Head of caudate nucleus (tissue), 42 donors: ENCODE measurements around the gene MAN1A1.

Source experiments
- DNase-seq, 42 donors: peaks; one replicate each; pipeline versions ENCODE4 v3.0.0 to v3.0.0-alpha.2; 2020 to 2021; ENCODE audit warnings: mixed read lengths in 7 of 42
- intact Hi-C: fragments of 100-400 bp; cut with DNase I; formaldehyde crosslinking; loops from one replicate; pipeline ENCODE4 v1.15.0; 2022

The MAN1A1 gene

DNA sequence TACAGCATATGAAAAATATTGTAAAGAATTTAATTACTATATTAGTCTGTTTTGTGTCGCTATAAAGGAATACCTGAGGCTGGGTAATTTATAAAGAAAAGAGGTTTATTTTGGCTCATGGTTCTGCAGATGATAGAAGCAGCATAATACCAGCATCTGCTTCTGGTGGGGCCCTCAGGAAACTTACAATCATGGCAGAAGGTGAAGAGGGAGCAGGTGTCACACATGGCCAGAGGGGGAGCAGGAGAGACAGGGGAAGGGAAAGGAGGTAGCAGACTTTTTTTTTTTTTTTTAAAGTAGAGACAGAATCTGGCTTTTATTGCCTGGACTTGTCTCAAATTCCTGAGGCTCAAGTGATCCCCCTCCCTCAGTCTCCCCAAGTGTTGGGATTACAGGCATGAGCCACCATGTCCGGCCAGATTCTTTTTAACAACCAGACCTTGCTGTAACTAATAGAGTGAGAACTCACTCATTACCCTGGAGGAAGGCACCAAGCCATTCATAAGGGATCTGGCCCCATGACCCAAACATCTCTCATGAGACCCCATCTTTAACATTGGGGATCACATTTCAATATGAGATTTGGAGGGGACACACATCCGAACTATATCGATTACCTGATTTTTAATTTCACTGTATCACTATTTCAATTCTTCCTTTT, 64.6 kb downstream of the MAN1A1 start:
- DNase-seq, result no peak
- intact Hi-C loops, result no loop called here

DNA sequence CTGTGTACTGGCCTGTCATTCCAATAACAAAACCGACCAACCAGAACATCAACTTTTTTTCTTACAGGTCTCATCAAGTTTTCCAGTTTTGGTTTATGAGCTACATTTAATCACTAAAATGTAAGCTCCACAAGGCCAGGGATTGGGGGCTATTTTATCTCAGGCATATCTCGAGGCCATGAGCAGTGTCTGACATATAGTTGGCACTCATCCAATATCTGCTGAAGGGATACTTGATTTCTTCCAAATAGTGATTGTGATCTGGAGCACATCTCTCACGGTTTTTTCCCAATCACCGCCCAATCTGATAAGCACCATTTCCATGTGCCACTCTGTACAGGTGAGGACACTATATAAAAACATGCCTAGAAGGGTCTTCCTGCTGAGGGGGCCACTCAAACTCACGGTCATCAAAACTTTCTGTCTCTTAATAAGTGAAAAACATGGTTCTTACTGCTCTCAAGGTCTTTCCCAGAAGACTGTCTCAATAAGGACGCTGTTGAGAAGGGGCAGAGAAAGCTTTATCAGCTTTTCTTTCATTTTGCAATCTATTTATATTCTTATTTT, 65.5 kb downstream of the MAN1A1 start:
- intact Hi-C loops, result no loop called here
- no peak for DNase-seq

DNA sequence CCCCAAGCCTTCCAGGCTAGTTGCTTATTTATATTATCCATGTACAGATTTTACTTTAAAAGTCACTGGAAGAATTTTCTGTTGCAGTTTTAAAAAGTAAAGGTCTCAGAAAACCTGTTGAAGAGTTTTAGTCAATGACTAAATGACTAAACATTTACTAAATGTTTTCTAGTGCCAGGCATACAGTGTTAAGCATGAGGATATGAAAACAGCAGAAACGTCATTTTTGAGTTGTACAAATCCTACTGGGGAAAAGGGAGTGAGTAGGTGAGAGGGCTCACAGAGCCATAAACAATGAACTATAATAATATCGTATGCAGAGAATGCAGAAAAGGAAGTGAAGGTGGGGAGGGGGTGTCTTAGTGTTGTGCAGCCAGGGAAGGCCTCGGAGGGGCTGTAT, 66.3 kb downstream of the MAN1A1 start:
- intact Hi-C loops, result no loop called here
- DNase-seq, result no peak

DNA sequence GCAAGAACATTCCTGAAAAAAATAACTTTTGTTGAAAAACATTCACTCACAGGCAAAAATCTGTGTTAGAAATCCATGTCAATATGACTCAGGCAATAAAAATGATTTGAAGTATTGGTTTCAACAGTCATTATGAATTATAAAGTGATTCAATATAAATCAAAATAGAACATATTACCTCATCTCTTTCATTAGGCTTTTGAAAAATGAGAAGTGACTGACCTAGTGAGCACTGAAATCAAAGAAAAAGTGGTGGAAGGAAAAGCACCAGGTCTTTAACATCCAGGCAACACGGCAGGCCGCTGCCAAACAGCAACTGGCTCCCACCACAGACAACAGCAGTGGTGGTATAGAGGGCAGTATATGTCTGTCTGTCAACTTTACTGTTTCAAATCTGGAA, 68.9 kb downstream of the MAN1A1 start:
- no peak for DNase-seq
- intact Hi-C loops, result no loop called here

DNA sequence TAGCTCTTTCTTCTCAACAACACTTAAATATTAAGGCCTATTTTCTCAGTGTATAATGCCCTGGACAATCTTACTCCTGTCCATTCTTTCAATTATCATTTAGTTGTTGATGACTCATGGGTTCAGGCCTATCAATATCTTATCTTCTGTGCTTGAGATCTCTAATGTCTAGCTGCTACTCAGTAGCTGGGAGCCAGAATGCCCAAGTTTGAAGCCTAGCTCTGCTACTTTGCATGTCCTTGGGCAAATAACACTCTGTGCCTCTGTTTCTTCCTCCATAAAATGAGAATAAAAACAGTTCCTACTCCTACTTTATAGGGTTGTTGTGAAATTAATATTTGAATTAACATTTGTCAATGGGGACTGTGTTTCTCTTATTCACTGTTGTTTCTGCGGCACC, 69.5 kb downstream of the MAN1A1 start:
- intact Hi-C loops, result no loop called here
- no peak for DNase-seq

DNA sequence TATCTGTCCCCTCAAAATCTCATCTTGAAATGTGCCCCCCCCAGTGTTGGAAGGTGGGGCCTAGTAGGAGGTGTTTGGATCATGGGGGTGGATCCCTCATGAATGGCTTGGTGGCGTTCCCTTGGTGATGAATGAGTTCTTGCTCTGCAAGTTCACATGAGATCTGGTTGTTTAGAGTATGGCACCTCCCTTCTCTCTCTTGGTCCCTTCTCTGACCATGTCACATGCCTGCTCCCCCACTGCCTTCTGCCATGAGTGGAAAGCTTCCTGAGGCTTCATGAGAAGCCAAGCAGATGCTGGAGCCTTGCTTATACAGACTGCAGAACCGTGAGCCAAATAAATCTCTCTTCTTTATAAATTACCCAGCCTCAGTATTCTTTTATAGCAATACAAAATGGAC, 70.9 kb downstream of the MAN1A1 start:
- peak in 5 of 42 donors; percentile 9 to 35 (median 10) for DNase-seq
- intact Hi-C loops, result no loop called here

DNA sequence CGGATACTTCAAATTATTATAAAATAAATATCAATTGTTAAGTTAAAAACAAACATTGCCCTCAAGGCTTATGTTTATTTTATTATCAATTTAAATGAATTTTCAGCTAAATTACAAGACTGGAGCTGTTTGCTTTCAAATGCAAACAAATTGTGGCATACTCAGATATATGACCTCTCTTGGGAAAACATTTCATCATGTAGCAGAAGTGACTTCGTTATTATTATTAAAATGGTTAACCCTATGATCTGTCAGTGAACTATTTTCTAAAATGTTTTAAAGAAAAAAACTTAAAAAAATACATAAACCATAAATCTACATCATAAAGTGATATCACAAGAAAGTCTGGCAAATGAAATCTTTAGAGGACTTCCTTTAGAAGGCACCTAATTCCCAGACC, 72.5 kb downstream of the MAN1A1 start:
- no peak for DNase-seq
- intact Hi-C loops, result no loop called here

DNA sequence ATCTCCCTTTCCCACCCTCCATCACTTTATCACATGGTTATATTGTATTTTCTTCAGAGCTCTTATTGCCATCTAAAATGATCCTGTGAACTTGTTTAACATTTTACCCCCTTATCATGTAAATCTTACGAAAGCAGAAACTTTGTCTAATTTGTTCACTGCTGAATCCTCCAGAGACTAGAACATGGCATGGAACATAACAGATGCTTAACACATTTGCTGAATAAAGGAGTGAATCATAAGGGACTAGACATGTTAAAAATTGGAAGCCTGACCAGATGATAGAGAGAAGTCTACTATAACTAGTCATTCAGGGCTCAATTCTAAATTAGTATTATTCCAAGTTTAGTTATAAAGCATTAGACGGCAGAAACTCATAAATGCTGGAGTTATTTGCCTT, 73.3 kb downstream of the MAN1A1 start:
- intact Hi-C loops, result no loop called here
- no peak for DNase-seq

DNA sequence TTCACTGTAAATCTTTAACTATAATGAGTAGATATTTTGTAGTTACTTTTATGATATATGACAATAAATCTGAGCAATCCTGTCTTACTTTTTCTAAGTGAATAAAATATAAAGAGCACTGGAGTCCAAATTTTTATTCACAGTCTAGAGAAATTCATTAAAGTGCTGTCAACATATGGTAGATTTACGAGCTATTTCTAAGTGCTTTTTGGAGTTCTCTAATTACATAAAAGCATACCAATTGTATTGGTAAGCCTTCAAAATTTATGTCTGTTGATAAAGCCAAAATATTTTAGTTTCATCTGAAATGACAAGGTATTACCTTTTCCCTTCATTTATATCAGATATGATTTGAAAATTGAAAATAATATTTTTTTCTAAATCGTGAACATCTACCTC, 75.4 kb downstream of the MAN1A1 start:
- DNase-seq, result no peak
- intact Hi-C loops, result no loop called here

DNA sequence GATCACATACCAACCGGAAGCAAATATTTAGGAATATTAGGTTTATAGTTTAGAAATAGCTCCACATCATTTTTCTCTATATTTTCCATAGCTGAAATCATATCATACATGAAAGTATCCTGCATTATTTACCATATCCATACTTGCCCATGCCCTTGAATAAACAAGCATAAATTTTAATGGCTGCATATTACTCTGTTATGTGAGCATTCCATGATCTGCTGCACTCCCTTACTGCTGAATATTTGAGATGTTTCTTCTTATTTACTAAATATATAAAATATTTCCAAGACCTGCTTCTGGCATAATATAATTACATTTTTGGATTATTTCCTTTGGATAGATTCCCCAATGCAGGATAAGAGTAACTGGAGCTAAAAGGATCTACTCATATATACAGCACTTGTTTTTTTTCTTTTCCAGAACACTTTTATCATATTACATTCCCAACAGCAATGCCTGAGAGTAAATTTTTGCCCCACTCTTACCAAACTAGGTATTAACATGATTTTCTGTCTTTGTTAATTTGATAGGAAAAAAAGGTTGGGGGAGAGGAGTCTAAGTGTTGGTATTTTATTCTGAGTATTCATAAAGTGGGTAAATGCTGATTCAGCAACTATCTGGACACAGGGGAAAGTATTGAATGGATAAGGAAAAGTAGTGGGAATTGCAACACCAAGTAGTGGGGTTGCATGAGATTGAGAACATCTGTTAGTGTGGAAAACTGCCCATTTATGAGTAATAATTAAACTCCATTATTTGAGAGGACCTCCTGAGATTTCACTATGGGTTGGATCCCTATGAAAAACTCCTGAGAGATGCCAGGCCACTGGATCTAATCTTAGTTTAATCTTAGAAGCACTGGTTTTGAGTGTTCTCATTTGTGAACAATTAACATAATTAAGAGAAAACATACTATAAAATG, 76.0 kb downstream of the MAN1A1 start:
- intact Hi-C loops, result no loop called here

DNA sequence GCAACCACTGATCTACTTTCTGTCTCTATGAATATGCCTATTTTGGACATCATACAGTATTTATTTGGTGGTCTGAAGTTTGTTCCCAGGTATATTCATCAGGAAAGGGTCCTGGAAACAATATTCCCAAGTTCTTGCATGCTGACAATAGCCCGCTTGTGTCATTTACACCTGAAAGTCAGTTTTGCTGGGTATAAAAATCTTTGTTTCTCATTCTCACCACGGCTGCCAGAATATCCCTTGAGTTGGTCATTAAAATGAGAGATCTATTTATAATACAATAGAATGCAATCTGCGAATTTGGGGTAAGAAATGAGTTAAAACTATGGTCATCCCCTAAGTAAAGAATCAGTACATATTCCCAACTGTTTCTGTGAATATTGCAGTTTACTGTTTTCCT, 79.0 kb downstream of the MAN1A1 start:
- no peak for DNase-seq
- intact Hi-C loops, result no loop called here

More for the DNA sequence above, 76.0 kb downstream of the MAN1A1 start:
- DNase-seq, result no peak

DNA sequence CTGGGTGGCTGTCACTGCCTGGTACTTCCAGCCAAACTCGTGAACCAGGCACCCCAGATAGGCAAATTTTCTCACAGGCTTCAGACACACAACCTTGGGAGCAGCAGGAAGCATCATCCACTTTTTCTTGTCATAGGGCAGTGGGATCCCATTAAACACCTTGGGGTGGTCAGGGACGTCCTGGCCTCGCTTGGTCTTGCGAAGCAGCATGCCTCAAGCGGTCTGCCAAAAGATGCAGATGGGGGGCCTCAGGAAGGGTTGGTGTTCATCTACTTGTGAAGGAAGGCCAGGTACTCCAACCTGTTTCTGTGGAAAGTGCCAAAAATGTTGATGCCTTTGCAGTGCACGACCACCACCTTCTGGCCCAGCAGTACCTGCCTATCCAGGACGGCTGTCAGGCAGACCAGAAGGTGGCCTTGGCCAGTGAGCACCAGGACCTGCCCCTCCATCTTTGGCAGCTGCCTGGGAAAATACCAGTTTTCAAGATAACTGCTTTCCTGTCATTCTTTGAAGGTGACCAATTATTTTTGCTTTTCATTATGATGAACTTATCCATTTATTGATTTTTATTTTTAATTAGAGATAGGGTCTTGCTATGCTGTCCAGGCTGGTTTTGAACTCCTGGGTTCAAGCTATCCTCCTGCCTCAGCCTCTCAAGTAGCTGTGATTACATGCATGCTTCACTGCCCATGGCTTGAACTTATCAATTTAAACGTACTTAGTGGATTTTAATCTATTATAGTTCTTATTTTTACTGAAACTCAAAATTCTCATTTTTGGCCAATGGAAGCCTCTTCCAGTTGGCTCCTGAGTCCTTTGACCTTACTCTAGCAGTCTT, 80.1 kb downstream of the MAN1A1 start:
- no peak for DNase-seq
- intact Hi-C loops, result no loop called here

DNA sequence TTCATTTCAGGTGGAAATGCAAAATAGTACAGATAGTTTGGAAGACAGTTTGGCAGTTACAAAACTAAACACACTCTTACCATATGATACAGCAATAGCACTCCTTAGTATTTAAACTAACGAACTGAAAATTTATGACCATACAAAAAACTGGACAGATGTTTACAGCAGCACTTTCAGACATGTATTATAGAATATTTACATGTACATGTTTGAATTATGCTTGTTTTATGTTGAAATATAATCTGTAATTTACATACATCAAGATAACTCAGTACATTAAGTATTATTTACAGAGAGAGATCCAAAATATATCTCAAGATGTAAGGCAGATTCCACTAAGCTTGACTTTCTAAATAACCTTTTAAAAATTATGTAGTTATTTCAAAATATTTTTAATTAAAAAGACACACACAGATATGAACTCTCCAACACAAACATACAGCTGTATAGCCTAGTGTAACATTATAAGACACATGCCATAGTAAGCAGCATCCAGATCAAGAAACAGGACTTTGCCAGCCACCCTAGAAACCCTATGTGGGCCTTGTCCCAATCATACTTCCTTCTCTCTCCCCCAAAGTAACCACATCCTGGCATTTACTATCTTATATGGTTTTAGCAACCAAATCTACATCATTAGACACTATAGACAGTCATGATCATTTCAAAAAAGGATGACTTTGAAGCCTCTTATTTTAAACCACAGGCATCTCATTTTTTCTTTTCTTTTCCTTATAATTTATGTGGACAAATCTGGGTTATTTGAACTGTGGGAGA, 82.2 kb downstream of the MAN1A1 start:
- no peak for DNase-seq
- intact Hi-C loops, result no loop called here

DNA sequence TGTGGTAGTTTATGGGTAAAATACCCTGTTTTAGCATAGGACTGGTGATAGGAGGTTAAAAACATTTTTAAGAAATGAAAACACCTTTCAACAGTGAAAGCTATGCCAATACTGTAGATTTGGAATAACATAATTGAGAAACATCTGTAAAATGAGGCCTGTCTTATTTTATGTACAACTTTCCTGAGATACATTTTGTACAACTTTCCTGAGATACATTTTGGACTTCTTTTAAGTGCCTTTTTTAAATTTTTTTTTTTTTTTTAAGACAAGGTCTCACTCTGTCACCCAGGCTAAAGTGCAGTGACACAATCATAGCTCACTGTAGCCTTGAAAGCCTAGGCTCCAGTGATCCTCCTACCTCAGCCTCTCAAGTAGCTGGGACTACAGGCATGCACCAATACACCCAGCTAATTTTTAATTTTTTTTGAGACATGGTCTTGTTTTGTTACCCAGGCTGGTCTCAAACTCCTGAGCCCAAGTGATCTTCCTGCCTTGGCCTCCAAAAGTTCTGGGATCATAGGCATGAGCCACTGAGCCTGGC, 84.6 kb downstream of the MAN1A1 start:
- DNase-seq, result no peak
- intact Hi-C loops, result no loop called here

DNA sequence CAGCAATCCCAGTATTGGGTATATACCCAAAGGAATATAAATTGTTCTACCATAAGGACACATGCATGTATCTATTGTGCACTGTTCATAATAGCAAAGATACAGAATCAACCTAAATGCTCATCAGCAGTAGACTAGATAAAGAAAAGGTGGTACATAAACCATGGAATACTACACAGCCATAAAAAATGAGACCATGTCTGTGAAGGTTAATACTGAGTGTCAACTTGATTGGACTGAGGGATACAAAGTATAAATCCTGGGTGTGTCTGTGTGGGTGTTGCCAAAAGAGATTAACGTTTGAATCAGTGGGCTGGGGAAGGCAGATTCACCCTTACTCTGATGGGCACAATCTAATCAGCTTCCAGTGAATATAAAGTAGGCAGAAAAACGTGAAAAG, 86.9 kb downstream of the MAN1A1 start:
- intact Hi-C loops, result no loop called here
- no peak for DNase-seq

DNA sequence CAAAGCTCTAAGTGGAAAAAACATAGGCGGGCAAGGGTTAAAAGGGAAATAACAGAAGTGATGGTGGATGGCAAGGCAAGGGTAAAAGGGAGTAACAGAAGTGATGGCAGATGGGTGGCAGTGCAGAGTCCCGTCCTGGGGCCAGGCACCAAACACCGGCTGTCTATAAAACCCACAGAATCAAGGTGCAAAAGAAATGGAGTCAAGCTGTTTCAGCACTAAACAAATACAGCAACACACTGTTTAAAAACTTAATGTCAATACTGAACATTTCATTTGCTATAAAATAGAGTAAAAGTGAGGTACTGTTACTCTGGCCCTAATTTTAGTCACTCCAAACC, 87.6 kb downstream of the MAN1A1 start:
- intact Hi-C loops, result no loop called here
- DNase-seq, result no peak

DNA sequence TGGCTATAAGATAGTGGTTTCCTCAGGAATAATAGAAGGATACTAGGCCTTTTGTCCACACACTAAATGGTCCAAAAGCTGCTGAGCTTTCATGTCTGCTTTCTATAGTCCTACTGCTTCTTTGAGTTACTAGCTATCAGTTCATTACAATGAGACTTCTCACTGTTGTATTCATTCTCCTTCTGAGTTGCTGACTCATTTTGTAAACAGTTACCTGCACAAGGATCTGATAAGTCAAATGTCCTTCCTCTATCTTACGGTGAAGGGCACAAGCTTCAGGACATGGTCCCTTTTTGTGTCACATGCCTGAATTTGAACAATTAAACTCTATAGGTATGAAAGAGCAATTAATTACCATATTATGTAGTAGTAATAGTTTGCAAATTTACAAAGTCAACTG, 90.5 kb downstream of the MAN1A1 start:
- DNase-seq, result no peak
- intact Hi-C loops, result no loop called here

DNA sequence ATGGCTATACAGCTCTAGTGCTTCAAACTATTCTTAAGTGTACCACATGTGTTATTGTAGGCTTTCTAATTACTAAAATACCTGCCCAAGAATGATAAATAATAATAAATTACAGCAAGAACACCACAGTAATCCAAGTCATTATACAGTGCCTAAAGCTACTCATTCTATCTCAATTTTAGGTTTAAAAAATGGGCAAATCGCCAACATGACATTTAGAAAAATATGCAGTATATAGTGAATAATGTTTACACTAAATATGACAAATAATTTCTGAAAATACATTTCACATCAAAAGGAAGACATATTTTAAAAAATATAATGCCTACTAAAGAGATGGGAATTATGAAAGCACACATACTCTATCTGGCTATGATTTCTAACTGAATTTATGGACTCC, 91.8 kb downstream of the MAN1A1 start:
- intact Hi-C loops, result no loop called here
- no peak for DNase-seq

DNA sequence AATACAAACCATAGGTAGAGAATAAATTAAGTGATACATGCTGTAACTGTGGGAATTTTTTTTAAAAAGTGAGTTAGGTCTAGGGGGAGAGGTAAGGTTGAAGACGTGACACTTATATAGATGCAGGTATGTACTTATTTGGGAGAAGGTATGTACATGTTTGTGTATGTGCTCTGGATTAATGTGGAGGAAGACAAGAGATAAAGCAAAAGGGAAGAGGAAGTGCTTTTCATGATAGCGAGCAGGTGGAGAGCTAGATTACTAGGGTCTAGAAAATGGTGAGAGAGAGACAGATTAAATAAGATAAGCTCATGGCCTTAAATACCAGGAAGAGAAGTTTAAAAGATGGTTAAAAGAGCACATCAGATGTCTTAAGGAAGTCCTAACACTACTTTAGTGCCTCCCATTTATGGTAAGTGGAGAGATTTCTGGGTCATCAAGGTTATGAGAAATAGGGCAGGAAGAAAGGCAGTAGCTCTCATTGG, 92.5 kb downstream of the MAN1A1 start:
- no peak for DNase-seq
- intact Hi-C loops, result no loop called here
